HepG2 (cell line): Measurements from ENCODE around the gene ODAM. TPM values are rescaled to one million over a fixed set of nuclear protein-coding genes. Genes with fewer than 3 reads are reported as not detected.

Experiments used
- ATAC-seq: fragments of 200-7000 bp; cut with Tn5 transposase; 3 replicates; pipeline ENCODE4 v1.9.1; 2020; ENCODE audit warnings: mild to moderate bottlenecking, moderate library complexity
- BruUV-seq: library from RNA; stranded (reverse); fragments of 400-500 nt; replicated peaks from 2 replicates; lab custom pipeline; 2021; lab: Mats Ljungman, UMichigan
- CTCF ChIA-PET: fragments of 300-600 bp; formaldehyde crosslinking; extraction: SDS; loops from one replicate; lab custom pipeline; 2021; ENCODE audit warnings: low total read pairs, inconsistent platforms, low intra/inter-chr PET ratio; lab: Yijun Ruan, JAX
- POLR2A ChIA-PET: fragments of 350-600 bp; sonication (Branson Sonifier 250); formaldehyde crosslinking; loops from one replicate; lab custom pipeline; 2020; ENCODE audit warnings: antibody characterized with exemption, inconsistent platforms; lab: Yijun Ruan, JAX
- DNase-seq: peaks from one replicate; pipeline ENCODE4 v3.0.0-alpha.2; 2015; ENCODE audit warnings: low spot score
- FAIRE-seq: peaks from 3 replicates; lab custom pipeline; 2011; peaks lifted over from hg19 to GRCh38; lab: Jason Lieb, UNC
- H2AFZ ChIP-seq: one replicate; pipeline ENCODE4 v1.6.1; 2011; ENCODE audit warnings: low read length, inconsistent platforms
- H3K27ac ChIP-seq: fragments of 300-600 bp; 3 replicates; pipeline ENCODE4 v1.8.0; 2011; ENCODE audit warnings: mixed run types, mild to moderate bottlenecking, mixed read lengths, low read length, inconsistent platforms; ENCODE audit not compliant: insufficient read depth; ENCODE audit errors: extremely low read length
- H3K27me3 ChIP-seq, 2 experiments: fragments of 200-600 bp in 1 of 2; 2 replicates in 1 of 2; 3 replicates in 1 of 2; pipeline versions ENCODE4 v1.6.0 to v1.8.0; 2011; ENCODE audit warnings: low read length in 2 of 2, mild to moderate bottlenecking in 2 of 2, moderate library complexity in 2 of 2, inconsistent platforms in 1 of 2; ENCODE audit not compliant: insufficient read depth in 2 of 2, control insufficient read depth in 1 of 2
- H3K36me3 ChIP-seq, 2 experiments: fragments of 200-600 bp in 1 of 2; replicated peaks in 1 of 2; 2 replicates in 1 of 2; 3 replicates in 1 of 2; pipeline versions ENCODE4 v1.5.1 to v1.8.0; 2011; ENCODE audit warnings: low read length in 2 of 2, inconsistent platforms in 1 of 2; ENCODE audit not compliant: insufficient read depth in 2 of 2, control insufficient read depth in 1 of 2
- H3K4me1 ChIP-seq: 2 replicates; pipeline ENCODE4 v1.5.1; 2012; ENCODE audit warnings: low read length, inconsistent platforms; ENCODE audit not compliant: insufficient read depth
- H3K4me2 ChIP-seq: 2 replicates; pipeline ENCODE4 v1.6.0; 2011; ENCODE audit warnings: low read depth, low read length, inconsistent platforms
- H3K4me3 ChIP-seq, 3 experiments: fragments of 200-600 bp in 1 of 3; sonication (generic), shearing (Covaris generic) in 1 of 3; replicated peaks in 1 of 3; 2 replicates each; pipeline ENCODE4 v1.5.1; 2011 to 2016; ENCODE audit warnings: low read length in 3 of 3, inconsistent platforms in 2 of 3, low read depth in 2 of 3, mild to moderate bottlenecking in 2 of 3, control low read depth in 1 of 3, mixed read lengths in 1 of 3; ENCODE audit not compliant: insufficient read depth in 1 of 3
- H3K79me2 ChIP-seq: one replicate; pipeline ENCODE4 v1.6.1; 2011; ENCODE audit warnings: low read length, inconsistent platforms; ENCODE audit not compliant: insufficient read depth
- H3K9ac ChIP-seq: 2 replicates; pipeline ENCODE4 v1.6.0; 2011; ENCODE audit warnings: mild to moderate bottlenecking, low read depth, low read length, inconsistent platforms; ENCODE audit not compliant: insufficient read depth
- H3K9me3 ChIP-seq: 2 replicates; pipeline ENCODE4 v1.5.1; 2012; ENCODE audit warnings: mild to moderate bottlenecking, low read length
- H4K20me1 ChIP-seq: 2 replicates; pipeline ENCODE4 v1.6.0; 2011; ENCODE audit warnings: inconsistent platforms, mild to moderate bottlenecking, low read length, moderate library complexity; ENCODE audit not compliant: insufficient read depth
- BCL6 ChIP-seq: IDR thresholded peaks from 2 replicates; pipeline ENCODE4 v1.6.1; 2016; ENCODE audit warnings: missing genetic modification reagents, missing compliant biosample characterization
- HNF4A ChIP-seq: sonication (generic); formaldehyde crosslinking; IDR thresholded peaks from 2 replicates; pipeline ENCODE4 v1.4.0; 2020; ENCODE audit warnings: missing genetic modification reagents
- NFATC3 ChIP-seq: sonication (generic); formaldehyde crosslinking; IDR thresholded peaks from 2 replicates; pipeline ENCODE4 v1.5.1; 2020; ENCODE audit warnings: mild to moderate bottlenecking, missing genetic modification reagents
- RBM39 ChIP-seq: fragments of 200-400 bp; formaldehyde crosslinking; IDR thresholded peaks from one replicate; pipeline ENCODE4 v1.6.1; 2018; ENCODE audit warnings: antibody characterized with exemption, mild to moderate bottlenecking, low read depth, low read length; ENCODE audit not compliant: poor library complexity, severe bottlenecking
- ZBTB26 ChIP-seq: IDR thresholded peaks from 2 replicates; pipeline ENCODE4 v1.6.1; 2016; ENCODE audit warnings: missing compliant biosample characterization, missing genetic modification reagents, borderline replicate concordance
- ZNF121 ChIP-seq: sonication (generic); formaldehyde crosslinking; IDR thresholded peaks from 2 replicates; pipeline ENCODE4 v1.5.0; 2020; ENCODE audit warnings: mild to moderate bottlenecking, missing genetic modification reagents
- ZNF235 ChIP-seq: sonication (generic); formaldehyde crosslinking; IDR thresholded peaks from 2 replicates; pipeline ENCODE4 v1.8.1; 2023; ENCODE audit warnings: mild to moderate bottlenecking, missing genetic modification reagents, borderline replicate concordance
- ZNF382 ChIP-seq: sonication (generic); formaldehyde crosslinking; IDR thresholded peaks from 2 replicates; pipeline ENCODE4 v1.5.0; 2020; ENCODE audit warnings: missing genetic modification reagents, mild to moderate bottlenecking, borderline replicate concordance
- ZNF501 ChIP-seq: sonication (generic); formaldehyde crosslinking; IDR thresholded peaks from 2 replicates; pipeline ENCODE4 v1.5.1; 2020; ENCODE audit warnings: mild to moderate bottlenecking, moderate library complexity, missing genetic modification reagents
- ZNF761 ChIP-seq: sonication (generic); formaldehyde crosslinking; conservative IDR thresholded peaks from 2 replicates; pipeline ENCODE4 v1.4.0; 2020; ENCODE audit warnings: mild to moderate bottlenecking, missing genetic modification reagents
- ZNF766 ChIP-seq: sonication (generic); formaldehyde crosslinking; IDR thresholded peaks from 2 replicates; pipeline ENCODE4 v1.5.0; 2020; ENCODE audit warnings: missing genetic modification reagents, borderline replicate concordance
- ZNF775 ChIP-seq: sonication (generic); formaldehyde crosslinking; IDR thresholded peaks from 2 replicates; pipeline ENCODE4 v1.4.0; 2020; ENCODE audit warnings: missing genetic modification reagents, mild to moderate bottlenecking, moderate library complexity, borderline replicate concordance
- ZSCAN30 ChIP-seq: sonication (generic); formaldehyde crosslinking; IDR thresholded peaks from 2 replicates; pipeline ENCODE4 v1.5.0; 2020; ENCODE audit warnings: mild to moderate bottlenecking, missing genetic modification reagents
- WGBS: methylation state at CpG from one replicate; pipeline ENCODE4 v1.1.6; 2017; ENCODE audit warnings: low lambda C conversion rate; 5-methylcytosine and 5-hydroxymethylcytosine counted together
- in situ Hi-C: cut with HindIII; loops from 2 replicates; pipeline ENCODE4 v1.10.0; 2017; ENCODE audit warnings: low pct_unique_long_range_greater_than_20kb; ENCODE audit not compliant: extremely low pct_ligation_motif_present
- intact Hi-C: fragments of 100-400 bp; cut with micrococcal nuclease; formaldehyde crosslinking; loops from one replicate; pipeline ENCODE4 v1.10.0; 2022; ENCODE audit not compliant: unreplicated experiment
- polyA plus RNA-seq, 8 experiments: library from polyadenylated mRNA; depleted of rRNA in 3 of 8; stranded (reverse) in 7 of 8; unstranded in 1 of 8; fragments of >200 nt; fragmentation: Illumina TruSeq in 4 of 8; extraction: Trizol in 4 of 8; gene quantifications; 2 replicates each; pipeline versions ENCODE4 v1.2.1 to v1.2.3, GENCODE V29; 2011 to 2016; ENCODE audit warnings: low read depth in 4 of 8, missing spikeins in 1 of 8, mixed read lengths in 1 of 8; ENCODE audit not compliant: insufficient read depth in 1 of 8
- total RNA-seq, 5 experiments: library from RNA; depleted of rRNA; stranded (reverse); fragments of >200 nt; fragmentation: Illumina TruSeq; extraction: Trizol; gene quantifications; 2 replicates each; pipeline ENCODE4 v1.2.3, GENCODE V29; 2016; ENCODE audit warnings: low read depth in 1 of 5
- TF ChIP-seq, protein P1 (sequence below): sonication (generic); formaldehyde crosslinking; IDR thresholded peaks from 2 replicates; pipeline ENCODE4 v1.4.0; 2020; ENCODE audit warnings: missing genetic modification reagents

ODAM gene
- total and polyA plus RNA-seq, 2 of the 13 experiments (the other 11 are each of a cell fraction or from before 2014, with no cell fraction given) = 94.6 to 115 TPM

GRCh38 chr4:70187216-70187615 is 8.3 kb upstream of the ODAM start:
- ATAC-seq (no peak), FAIRE-seq (no peak), DNase-seq (peak; percentile 5)
- TF ChIP-seq BCL6 (CRISPR knock-in tag) (peak; percentile 47), HNF4A (CRISPR knock-in tag) (no peak), ZNF775 (peak; percentile 65; the same call in 1 of the 2 replicates)
- peaks cover 54% of the 10 kb centered on the region for H3K4me1 ChIP-seq
- H3K9me3 ChIP-seq = peaks cover 10% of the 10 kb centered on the region; the same call in 1 of the 2 replicates
- H3K4me2 ChIP-seq = no peak overlapping the region
- ChIA-PET CTCF (no interaction called here), POLR2A (no interaction called here)
- no peaks in the 10 kb centered on the region for H4K20me1 ChIP-seq
- no peak overlapping the region for H3K27ac ChIP-seq
- H3K36me3 ChIP-seq = no peaks in the 10 kb centered on the region
- no peaks in the 10 kb centered on the region for H3K79me2 ChIP-seq
- no peak overlapping the region for H2AFZ ChIP-seq
- no peak overlapping the region for H3K4me3 ChIP-seq
- 100% methylated on average over 1 of the region's 1 CpG for WGBS
- H3K27me3 ChIP-seq = no peaks in the 10 kb centered on the region
- intact Hi-C loops = no loop called here
- H3K9ac ChIP-seq = no peak overlapping the region
- in situ Hi-C loops = loop anchor here (10.0 kb wide), 1 partner anchor 302 kb away; no protein-coding TSS in a partner anchor
- BruUV-seq = no TSS peak

DNA sequence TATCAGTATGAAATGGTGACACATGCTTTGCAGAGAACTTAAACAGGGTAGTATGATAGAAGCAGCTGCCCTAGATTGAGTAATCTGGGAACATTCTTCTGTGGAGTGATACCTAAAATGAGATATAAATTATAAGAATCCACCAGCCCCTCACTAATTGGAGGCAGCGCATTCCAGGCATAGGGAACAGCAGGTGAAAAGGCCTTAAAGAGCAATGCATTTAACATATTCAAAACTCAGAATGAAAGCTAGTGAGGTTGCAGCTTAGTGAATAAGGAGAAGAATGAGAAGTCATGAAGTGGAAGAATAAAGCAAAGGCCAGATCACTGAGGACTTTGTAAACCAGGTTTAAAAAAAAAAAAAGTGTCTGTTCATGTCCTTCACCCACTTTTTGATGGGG is 4.9 kb upstream of the ODAM start:
- WGBS = 100% methylated on average over 1 of the region's 1 CpG
- BruUV-seq = no TSS peak
- POLR2A ChIA-PET = no interaction called here

More for the DNA sequence above, 4.9 kb upstream of the ODAM start:
- Histone ChIP-seq H3K27me3 (no peaks in the 10 kb centered on the region), H3K9me3 (peaks cover 10% of the 10 kb centered on the region; the same call in 1 of the 2 replicates), H3K9ac (no peak overlapping the region), H3K27ac (no peak overlapping the region), H3K4me3 (no peak overlapping the region), H3K79me2 (no peaks in the 10 kb centered on the region), H3K4me2 (no peak overlapping the region), H2AFZ (no peak overlapping the region), H3K36me3 (no peaks in the 10 kb centered on the region), H3K4me1 (peaks cover 39% of the 10 kb centered on the region), H4K20me1 (no peaks in the 10 kb centered on the region)
- DNase-seq (no peak), FAIRE-seq (no peak), ATAC-seq (no peak)
- in situ Hi-C loops = no loop called here
- intact Hi-C loops = no loop called here
- CTCF ChIA-PET = no interaction called here
- TF ChIP-seq ZNF766 (CRISPR knock-in tag) (no peak), ZBTB26 (no peak), ZNF761 (CRISPR knock-in tag) (no peak), ZSCAN30 (no peak), ZNF235 (no peak), ZNF121 (CRISPR knock-in tag) (no peak), ZNF382 (no peak), RBM39 (no peak), NFATC3 (no peak), ZNF501 (CRISPR knock-in tag) (no peak)
- TF ChIP-seq, protein P1, sequence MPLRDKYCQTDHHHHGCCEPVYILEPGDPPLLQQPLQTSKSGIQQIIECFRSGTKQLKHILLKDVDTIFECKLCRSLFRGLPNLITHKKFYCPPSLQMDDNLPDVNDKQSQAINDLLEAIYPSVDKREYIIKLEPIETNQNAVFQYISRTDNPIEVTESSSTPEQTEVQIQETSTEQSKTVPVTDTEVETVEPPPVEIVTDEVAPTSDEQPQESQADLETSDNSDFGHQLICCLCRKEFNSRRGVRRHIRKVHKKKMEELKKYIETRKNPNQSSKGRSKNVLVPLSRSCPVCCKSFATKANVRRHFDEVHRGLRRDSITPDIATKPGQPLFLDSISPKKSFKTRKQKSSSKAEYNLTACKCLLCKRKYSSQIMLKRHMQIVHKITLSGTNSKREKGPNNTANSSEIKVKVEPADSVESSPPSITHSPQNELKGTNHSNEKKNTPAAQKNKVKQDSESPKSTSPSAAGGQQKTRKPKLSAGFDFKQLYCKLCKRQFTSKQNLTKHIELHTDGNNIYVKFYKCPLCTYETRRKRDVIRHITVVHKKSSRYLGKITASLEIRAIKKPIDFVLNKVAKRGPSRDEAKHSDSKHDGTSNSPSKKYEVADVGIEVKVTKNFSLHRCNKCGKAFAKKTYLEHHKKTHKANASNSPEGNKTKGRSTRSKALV = no peak
